ENCODE results near the gene ATP6V1A.

- TF ChIP-seq EZH2 (IDR thresholded peaks at IDR 0.05; ENCODE audit: borderline replicate concordance): no peak
- TF ChIP-seq, protein P1, sequence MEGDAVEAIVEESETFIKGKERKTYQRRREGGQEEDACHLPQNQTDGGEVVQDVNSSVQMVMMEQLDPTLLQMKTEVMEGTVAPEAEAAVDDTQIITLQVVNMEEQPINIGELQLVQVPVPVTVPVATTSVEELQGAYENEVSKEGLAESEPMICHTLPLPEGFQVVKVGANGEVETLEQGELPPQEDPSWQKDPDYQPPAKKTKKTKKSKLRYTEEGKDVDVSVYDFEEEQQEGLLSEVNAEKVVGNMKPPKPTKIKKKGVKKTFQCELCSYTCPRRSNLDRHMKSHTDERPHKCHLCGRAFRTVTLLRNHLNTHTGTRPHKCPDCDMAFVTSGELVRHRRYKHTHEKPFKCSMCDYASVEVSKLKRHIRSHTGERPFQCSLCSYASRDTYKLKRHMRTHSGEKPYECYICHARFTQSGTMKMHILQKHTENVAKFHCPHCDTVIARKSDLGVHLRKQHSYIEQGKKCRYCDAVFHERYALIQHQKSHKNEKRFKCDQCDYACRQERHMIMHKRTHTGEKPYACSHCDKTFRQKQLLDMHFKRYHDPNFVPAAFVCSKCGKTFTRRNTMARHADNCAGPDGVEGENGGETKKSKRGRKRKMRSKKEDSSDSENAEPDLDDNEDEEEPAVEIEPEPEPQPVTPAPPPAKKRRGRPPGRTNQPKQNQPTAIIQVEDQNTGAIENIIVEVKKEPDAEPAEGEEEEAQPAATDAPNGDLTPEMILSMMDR (IDR thresholded peaks at IDR 0.05; ENCODE audit: poor library complexity): no peak
- no peak for TF ChIP-seq EZH2phosphoT487 (IDR thresholded peaks at IDR 0.05; ENCODE audit: low read depth, severe bottlenecking, unreplicated experiment)
These were observed 84.2 kb downstream of the ATP6V1A start for GRCh38 chr3:113831103-113831355.
